ENCODE data around the gene ADARB2. TPM values are rescaled to one million over a fixed set of nuclear protein-coding genes. Genes with fewer than 3 reads are reported as not detected.

Gene ADARB2
- polyA plus RNA-seq, 4 donors, result 0.40 to 1.5 (median 0.91) TPM

DNA sequence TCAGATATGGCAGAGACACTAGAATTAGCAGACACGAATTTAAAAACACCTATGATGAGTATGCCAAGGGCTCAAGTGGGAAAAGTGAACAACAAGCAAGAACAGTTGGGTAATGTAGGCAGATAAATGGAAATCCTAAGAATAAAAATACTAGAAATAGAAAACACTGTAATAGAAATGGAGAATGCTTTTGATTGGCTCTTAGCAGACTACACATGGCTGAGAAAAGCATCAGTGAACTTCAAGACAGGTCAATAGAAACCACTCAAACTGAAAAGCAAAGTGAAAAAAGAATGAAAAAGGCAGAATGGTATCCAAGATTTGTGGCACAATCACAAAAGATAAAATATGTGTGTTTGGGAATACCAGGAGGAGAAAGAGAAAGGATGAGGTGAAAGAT is 598.8 kb downstream of the ADARB2 start:
- no peak for DNase-seq (ENCODE audit: low read depth in 4 of 4, low spot score in 3 of 4)

DNA sequence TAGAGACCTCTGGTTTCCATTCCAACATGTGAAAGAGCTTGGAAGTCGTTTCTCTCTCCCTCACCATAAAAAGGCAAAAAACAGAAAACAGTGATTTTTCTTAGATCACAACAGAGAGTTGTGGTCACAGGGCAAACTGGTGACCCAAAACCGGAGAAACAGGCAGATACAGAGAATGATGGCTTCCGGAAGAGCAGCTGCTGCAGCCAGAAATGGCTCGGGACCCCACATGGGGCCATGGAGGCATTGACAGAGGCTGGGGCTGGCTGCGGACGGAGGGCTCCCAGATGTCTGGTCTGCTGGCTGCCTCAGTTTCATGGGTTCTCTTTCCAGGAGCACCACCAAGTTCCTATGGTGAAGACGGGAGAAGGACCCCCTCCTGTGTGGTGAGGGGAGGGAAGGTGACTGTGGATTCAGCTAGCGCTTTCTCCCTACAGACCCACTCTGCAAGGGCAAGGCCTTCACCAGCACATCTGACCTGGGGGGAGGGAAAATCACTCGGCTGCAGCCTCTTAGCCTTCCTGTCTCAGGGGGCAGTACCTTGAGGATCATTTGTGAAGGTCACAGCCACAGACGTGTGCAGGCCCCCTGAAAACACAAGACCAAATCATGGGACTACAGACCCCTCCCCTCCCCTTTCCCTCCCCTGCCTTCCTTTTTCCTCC is 599.7 kb downstream of the ADARB2 start:
- DNase-seq (ENCODE audit: low read depth in 4 of 4, low spot score in 3 of 4), result no peak

DNA sequence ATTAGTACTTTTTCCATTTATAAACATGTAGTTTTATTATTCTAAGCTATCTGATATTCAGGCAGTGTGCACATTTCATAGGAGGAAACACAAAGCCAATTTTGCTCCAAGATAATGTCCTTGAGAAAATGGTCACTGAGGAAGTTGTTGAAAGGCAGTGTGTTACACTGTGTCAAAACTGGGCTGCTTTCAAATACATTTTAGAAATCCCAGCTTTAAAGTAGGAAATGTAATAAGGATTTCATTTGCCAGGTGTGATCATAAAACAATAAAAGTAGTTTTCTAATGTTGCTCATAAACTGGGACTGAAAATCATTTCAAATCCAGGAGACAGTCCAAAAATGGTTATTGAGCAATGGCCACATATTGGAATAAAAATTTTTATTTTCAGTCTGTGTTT is 601.1 kb downstream of the ADARB2 start:
- DNase-seq (ENCODE audit: low read depth in 4 of 4, low spot score in 3 of 4), result no peak

DNA sequence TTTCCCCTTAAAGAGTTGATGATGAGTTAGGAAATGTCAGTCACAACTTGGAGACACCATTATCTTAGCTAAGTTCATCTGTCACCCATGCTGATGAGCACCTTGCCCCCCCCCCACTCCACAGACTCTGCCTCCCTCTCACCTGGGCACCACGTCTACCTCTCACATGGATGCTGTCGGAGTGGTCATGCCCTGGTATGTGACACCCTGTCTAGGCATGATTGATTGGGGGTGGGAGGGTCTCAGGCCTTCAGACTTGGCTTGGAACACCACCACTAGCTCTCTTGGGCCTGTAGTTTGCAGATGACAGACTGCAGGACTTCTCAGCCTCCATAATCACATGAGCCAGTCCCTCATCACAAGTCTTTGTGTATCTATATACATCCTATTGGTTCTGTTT is 603.2 kb downstream of the ADARB2 start:
- DNase-seq (ENCODE audit: low read depth in 4 of 4, low spot score in 3 of 4), result no peak

DNA sequence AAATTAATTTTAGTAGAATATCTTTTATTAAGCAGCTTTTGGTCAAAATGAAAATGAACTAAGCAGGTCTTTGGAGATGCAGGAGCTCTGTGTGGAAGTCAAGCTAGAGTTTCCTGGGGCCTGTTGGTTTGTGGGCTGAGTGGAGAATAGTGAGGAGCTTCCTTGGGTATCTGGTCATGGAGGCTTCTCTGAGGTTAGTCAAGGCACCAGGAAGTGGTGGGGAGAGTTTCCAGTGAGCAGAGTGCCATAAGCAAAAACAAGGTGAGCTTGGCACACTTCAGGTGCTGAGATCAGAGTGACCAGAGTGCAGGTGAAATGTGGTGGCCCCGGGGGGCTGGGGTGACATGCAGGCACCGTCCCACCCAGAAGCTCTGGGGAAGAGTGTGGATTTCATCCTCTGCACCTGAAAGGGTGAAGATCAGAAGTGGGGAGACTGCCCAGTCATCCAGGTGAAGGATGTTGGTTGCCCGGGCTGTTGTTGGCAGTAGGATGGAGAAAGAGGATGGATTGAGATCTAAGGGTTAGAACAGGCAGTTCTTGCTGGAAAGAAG is 603.8 kb downstream of the ADARB2 start:
- DNase-seq (ENCODE audit: low read depth in 4 of 4, low spot score in 3 of 4), result no peak

- DNase-seq (ENCODE audit: low read depth in 4 of 4, low spot score in 3 of 4), result no peak
Observed at GRCh38 chr10:1132584-1132983, 604.7 kb downstream of the ADARB2 start.

DNA sequence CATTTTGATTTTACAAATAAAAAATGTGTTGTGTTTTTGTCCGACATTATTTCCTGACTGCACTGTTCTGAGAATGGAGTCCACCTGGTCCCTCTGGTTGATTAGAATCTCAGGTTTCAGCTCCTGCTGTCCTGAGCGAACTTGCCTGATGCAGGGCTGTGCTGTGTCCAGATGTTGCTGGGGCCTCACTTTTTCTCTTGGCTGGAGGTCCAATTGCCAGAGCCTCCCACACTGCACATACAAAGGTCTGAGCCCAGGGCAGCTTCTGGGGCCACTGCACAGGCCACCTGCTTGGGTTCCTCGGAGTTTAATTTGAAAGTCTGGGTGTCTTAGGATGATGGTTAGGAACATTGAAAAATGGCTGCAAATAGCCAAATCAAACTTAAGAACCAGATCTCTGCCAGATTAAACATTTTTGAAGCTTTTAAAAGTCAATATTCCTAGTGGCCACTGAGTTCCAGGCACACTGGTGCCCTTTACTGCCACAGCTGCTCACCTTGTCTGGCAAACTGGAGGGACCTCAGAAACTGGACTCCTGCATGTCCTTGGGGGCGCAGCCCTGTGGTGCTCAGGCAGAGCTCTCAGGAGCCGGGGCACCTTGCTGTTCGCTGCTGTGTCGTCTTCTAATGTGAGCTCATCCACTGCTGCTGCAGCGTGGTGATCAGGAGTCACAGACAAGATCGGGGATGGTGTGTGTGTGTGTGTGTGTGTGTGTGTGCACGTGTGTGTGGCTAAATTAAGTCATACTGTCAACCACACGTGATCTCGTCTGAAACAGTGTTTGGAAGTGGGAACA is 606.1 kb downstream of the ADARB2 start:
- DNase-seq (ENCODE audit: low read depth in 4 of 4, low spot score in 3 of 4), result no peak

- DNase-seq (ENCODE audit: low read depth in 4 of 4, low spot score in 3 of 4), result no peak
Observed at GRCh38 chr10:1130226-1130625, 607.1 kb downstream of the ADARB2 start.

GRCh38 chr10:1128649-1129048 is 608.7 kb downstream of the ADARB2 start:
- DNase-seq (ENCODE audit: low read depth in 4 of 4, low spot score in 3 of 4), result no peak

GRCh38 chr10:1128115-1128514 is 609.2 kb downstream of the ADARB2 start:
- DNase-seq (ENCODE audit: low read depth in 4 of 4, low spot score in 3 of 4), result no peak

GRCh38 chr10:1127629-1128028 is 609.7 kb downstream of the ADARB2 start:
- DNase-seq (ENCODE audit: low read depth in 4 of 4, low spot score in 3 of 4), result no peak

Measured in left renal pelvis (tissue), 4 donors.